GM12878 (cell line): ENCODE data around the gene POU4F2. TPM values are rescaled to one million over a fixed set of nuclear protein-coding genes. Genes with fewer than 3 reads are reported as not detected.

Experiments used
- ATAC-seq: fragments of 200-7000 bp; cut with Tn5 transposase; 3 replicates; pipeline ENCODE4 v1.9.1; 2020; ENCODE audit warnings: mild to moderate bottlenecking, moderate library complexity
- BruUV-seq: library from RNA; stranded (reverse); fragments of 400-500 nt; replicated peaks from 2 replicates; lab custom pipeline; 2021; lab: Mats Ljungman, UMichigan
- CTCF ChIA-PET: fragments of 300-600 bp; sonication (Branson Sonifier 250); formaldehyde crosslinking; extraction: SDS; loops from one replicate; lab custom pipeline; 2021; ENCODE audit warnings: inconsistent platforms; lab: Yijun Ruan, JAX
- POLR2A ChIA-PET: fragments of 350-600 bp; formaldehyde crosslinking; extraction: SDS; loops from one replicate; lab custom pipeline; 2021; ENCODE audit warnings: inconsistent platforms; lab: Charles Lee
- RAD21 ChIA-PET: fragments of 300-600 bp; sonication (Branson Sonifier 250); formaldehyde crosslinking; loops from one replicate; lab custom pipeline; 2023; ENCODE audit warnings: antibody characterized with exemption; ENCODE audit not compliant: unreplicated experiment; lab: Charles Lee
- SMC1A ChIA-PET: fragments of 300-600 bp; sonication (Branson Sonifier 250); formaldehyde crosslinking; loops from one replicate; lab custom pipeline; 2023; ENCODE audit not compliant: unreplicated experiment, uncharacterized antibody; lab: Charles Lee
- DNase-seq: peaks from one replicate; pipeline ENCODE4 v3.0.0-alpha.2; 2011; ENCODE audit warnings: low read depth, low spot score
- FAIRE-seq: peaks from 3 replicates; lab custom pipeline; 2011; peaks lifted over from hg19 to GRCh38; lab: Jason Lieb, UNC
- H2AFZ ChIP-seq: 2 replicates; pipeline ENCODE4 v1.6.0; 2011; ENCODE audit warnings: low read depth, low read length, control low read depth; ENCODE audit not compliant: control insufficient read depth
- H3K27ac ChIP-seq: 2 replicates; pipeline ENCODE4 v1.5.1; 2011; ENCODE audit warnings: control low read depth; ENCODE audit not compliant: control insufficient read depth, insufficient read depth
- H3K27me3 ChIP-seq, 2 experiments: replicated peaks in 1 of 2; 2 replicates each; pipeline versions ENCODE4 v1.6.0 to v1.6.1; 2011; ENCODE audit warnings: low read length in 1 of 2; ENCODE audit not compliant: control insufficient read depth in 2 of 2, insufficient read depth in 2 of 2
- H3K36me3 ChIP-seq, 2 experiments: 2 replicates each; pipeline ENCODE4 v1.5.1; 2011; ENCODE audit warnings: low read length in 1 of 2; ENCODE audit not compliant: control insufficient read depth in 2 of 2, insufficient read depth in 2 of 2
- H3K4me1 ChIP-seq: 2 replicates; pipeline ENCODE4 v1.6.1; 2011; ENCODE audit warnings: mild to moderate bottlenecking, low read length, moderate library complexity, mixed read lengths; ENCODE audit not compliant: control insufficient read depth, insufficient read depth
- H3K4me2 ChIP-seq: 2 replicates; pipeline ENCODE4 v1.6.0; 2011; ENCODE audit warnings: control low read depth; ENCODE audit not compliant: control insufficient read depth, insufficient read depth
- H3K4me3 ChIP-seq: fragments of 200-600 bp; sonication (generic); 2 replicates; pipeline ENCODE4 v1.5.1; 2016
- H3K79me2 ChIP-seq: 2 replicates; pipeline ENCODE4 v1.6.0; 2011; ENCODE audit warnings: low read length; ENCODE audit not compliant: control insufficient read depth, insufficient read depth
- H3K9ac ChIP-seq: 2 replicates; pipeline ENCODE4 v1.8.0; 2011; ENCODE audit warnings: low read length, control low read depth, mixed read lengths; ENCODE audit not compliant: control insufficient read depth, insufficient read depth
- H3K9me3 ChIP-seq: replicated peaks from 3 replicates; pipeline ENCODE4 v1.5.1; 2011; ENCODE audit warnings: mild to moderate bottlenecking, low read length; ENCODE audit not compliant: control insufficient read depth, insufficient read depth
- H4K20me1 ChIP-seq: 2 replicates; pipeline ENCODE4 v1.6.0; 2011; ENCODE audit not compliant: control insufficient read depth, insufficient read depth
- BACH1 ChIP-seq: fragments of 450-650 bp; IDR thresholded peaks from 2 replicates; pipeline ENCODE4 v1.6.1; 2017; ENCODE audit warnings: mild to moderate bottlenecking, borderline replicate concordance
- DPF2 ChIP-seq: fragments of 450-650 bp; IDR thresholded peaks from 2 replicates; pipeline ENCODE4 v1.6.1; 2017; ENCODE audit warnings: mild to moderate bottlenecking
- NFIC ChIP-seq: IDR thresholded peaks from 2 replicates; pipeline ENCODE4 v1.6.1; 2012; ENCODE audit warnings: low read depth, mild to moderate bottlenecking, inconsistent platforms, low read length, moderate library complexity
- TBL1XR1 ChIP-seq: IDR thresholded peaks from 2 replicates; pipeline ENCODE4 v1.6.1; 2012; ENCODE audit warnings: low read depth, low read length, improper control_type of control experiment
- ZZZ3 ChIP-seq: IDR thresholded peaks from 2 replicates; pipeline ENCODE4 v1.6.1; 2011; ENCODE audit warnings: low read depth; ENCODE audit not compliant: control insufficient read depth, insufficient read length
- WGBS: methylation state at CpG from one replicate; pipeline ENCODE4 v1.1.6; 2016; ENCODE audit warnings: low lambda C conversion rate; ENCODE audit not compliant: insufficient replicate concordance, insufficient coverage; ENCODE audit errors: missing lambda C conversion rate; 5-methylcytosine and 5-hydroxymethylcytosine counted together
- in situ Hi-C: fragments of 300-500 bp; cut with MboI; formaldehyde crosslinking; loops from 9 replicates; pipeline ENCODE4 v1.14.3; 2018; ENCODE audit warnings: mixed read lengths
- intact Hi-C: fragments of 100-400 bp; cut with micrococcal nuclease; formaldehyde crosslinking; loops from one replicate; pipeline ENCODE4 v1.14.2; 2022; ENCODE audit not compliant: unreplicated experiment
- polyA plus RNA-seq, 11 experiments: library from polyadenylated mRNA; depleted of rRNA in 4 of 11; unstranded in 6 of 11; stranded (reverse) in 5 of 11; fragments of >200 nt; fragmentation: Nextera tagmentation in 4 of 11; fragmentation: Illumina TruSeq in 1 of 11; extraction: Ambion mirVana in 4 of 11; extraction: Trizol in 1 of 11; gene quantifications; 1 replicate in 1 of 11; 2 replicates in 10 of 11; pipeline versions ENCODE4 v1.2.1 to v1.2.3, GENCODE V29; 2011 to 2016; ENCODE audit warnings: inconsistent platforms in 2 of 11, missing spikeins in 2 of 11, low read depth in 1 of 11
- total RNA-seq, 4 experiments: library from RNA; depleted of rRNA in 3 of 4; stranded (reverse); fragments of >200 nt in 3 of 4; fragmentation: Illumina TruSeq in 1 of 4; extraction: Trizol in 1 of 4; gene quantifications; 2 replicates each; pipeline versions ENCODE4 v1.2.1 to v1.2.3, GENCODE V29; 2013 to 2021
- TF ChIP-seq, protein P1 (sequence below): IDR thresholded peaks from 2 replicates; pipeline ENCODE4 v1.6.1; 2012; ENCODE audit warnings: mild to moderate bottlenecking, low read depth, low read length
- TF ChIP-seq, protein P2 (sequence below): fragments of 150-350 bp; IDR thresholded peaks from 2 replicates; pipeline ENCODE4 v1.6.1; 2014; ENCODE audit warnings: mild to moderate bottlenecking, low read depth, low read length
- TF ChIP-seq, protein P3 (sequence below): IDR thresholded peaks from 2 replicates; pipeline ENCODE4 v1.6.1; 2011; ENCODE audit warnings: borderline replicate concordance, low read depth, mild to moderate bottlenecking, moderate library complexity, low read length; ENCODE audit not compliant: insufficient read depth, poor library complexity, severe bottlenecking
- TF ChIP-seq, protein P4 (sequence below): fragments of 450-650 bp; IDR thresholded peaks from 2 replicates; pipeline ENCODE4 v1.6.1; 2017; ENCODE audit warnings: mild to moderate bottlenecking, moderate library complexity

POU4F2 gene
- total and polyA plus RNA-seq, 10 of the 15 experiments (the other 5 are each of a cell fraction or from before 2014, with no cell fraction given), result 0.05 TPM; not detected in 9

DNA sequence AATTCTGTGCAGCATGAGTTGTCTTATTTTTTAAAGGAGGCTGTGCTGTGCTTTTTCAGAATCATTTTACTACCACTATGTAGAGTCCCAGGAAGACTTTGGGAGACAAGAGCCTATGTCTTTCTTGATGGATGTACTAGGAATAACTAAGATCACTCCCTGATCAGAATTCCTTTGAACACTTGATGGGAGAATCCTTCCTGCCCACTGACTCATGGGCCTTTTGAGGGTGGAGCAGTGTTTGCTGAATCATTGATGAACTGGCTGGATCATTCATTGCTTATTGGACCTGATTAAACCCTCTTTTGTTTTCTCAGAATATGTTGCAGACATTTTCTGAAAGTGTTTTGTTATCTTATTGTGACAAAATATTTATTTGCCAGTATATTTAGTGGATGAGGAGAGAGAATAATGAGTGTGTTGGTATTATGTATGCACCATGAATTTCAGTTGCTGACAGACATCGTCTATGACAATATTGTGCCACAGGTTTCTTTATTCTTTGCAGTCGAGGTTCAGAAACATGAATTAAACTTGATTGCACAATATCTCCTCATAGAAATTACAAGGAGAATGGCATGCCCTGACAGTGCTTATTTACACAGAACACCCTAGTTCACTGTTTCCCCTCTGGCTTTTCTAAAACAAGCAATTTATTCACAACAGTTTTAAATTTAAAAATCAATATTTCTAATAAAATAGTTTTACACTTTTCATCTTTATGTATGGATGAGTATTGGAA lies 36.3 kb downstream of the POU4F2 start:
- no TSS peak for BruUV-seq
- Histone ChIP-seq H3K4me2 (no peak overlapping the region), H3K27me3 (no peaks in the 10 kb centered on the region), H3K4me3 (no peak overlapping the region), H3K9me3 (no peaks in the 10 kb centered on the region), H4K20me1 (no peaks in the 10 kb centered on the region), H3K9ac (no peak overlapping the region), H3K27ac (no peak overlapping the region), H3K79me2 (no peaks in the 10 kb centered on the region), H3K36me3 (no peaks in the 10 kb centered on the region), H3K4me1 (no peaks in the 10 kb centered on the region), H2AFZ (no peak overlapping the region)
- ChIA-PET RAD21 (no interaction called here), CTCF (no interaction called here), SMC1A (no interaction called here), POLR2A (no interaction called here)
- in situ Hi-C loops (no loop called here), intact Hi-C loops (no loop called here)
- FAIRE-seq (no peak), ATAC-seq (no peak), DNase-seq (no peak)
- 26% methylated on average over 2 of the region's 2 CpGs for WGBS
- TF ChIP-seq ZZZ3 (no peak), BACH1 (no peak), DPF2 (no peak), NFIC (no peak), TBL1XR1 (no peak)
- TF ChIP-seq, protein P1, sequence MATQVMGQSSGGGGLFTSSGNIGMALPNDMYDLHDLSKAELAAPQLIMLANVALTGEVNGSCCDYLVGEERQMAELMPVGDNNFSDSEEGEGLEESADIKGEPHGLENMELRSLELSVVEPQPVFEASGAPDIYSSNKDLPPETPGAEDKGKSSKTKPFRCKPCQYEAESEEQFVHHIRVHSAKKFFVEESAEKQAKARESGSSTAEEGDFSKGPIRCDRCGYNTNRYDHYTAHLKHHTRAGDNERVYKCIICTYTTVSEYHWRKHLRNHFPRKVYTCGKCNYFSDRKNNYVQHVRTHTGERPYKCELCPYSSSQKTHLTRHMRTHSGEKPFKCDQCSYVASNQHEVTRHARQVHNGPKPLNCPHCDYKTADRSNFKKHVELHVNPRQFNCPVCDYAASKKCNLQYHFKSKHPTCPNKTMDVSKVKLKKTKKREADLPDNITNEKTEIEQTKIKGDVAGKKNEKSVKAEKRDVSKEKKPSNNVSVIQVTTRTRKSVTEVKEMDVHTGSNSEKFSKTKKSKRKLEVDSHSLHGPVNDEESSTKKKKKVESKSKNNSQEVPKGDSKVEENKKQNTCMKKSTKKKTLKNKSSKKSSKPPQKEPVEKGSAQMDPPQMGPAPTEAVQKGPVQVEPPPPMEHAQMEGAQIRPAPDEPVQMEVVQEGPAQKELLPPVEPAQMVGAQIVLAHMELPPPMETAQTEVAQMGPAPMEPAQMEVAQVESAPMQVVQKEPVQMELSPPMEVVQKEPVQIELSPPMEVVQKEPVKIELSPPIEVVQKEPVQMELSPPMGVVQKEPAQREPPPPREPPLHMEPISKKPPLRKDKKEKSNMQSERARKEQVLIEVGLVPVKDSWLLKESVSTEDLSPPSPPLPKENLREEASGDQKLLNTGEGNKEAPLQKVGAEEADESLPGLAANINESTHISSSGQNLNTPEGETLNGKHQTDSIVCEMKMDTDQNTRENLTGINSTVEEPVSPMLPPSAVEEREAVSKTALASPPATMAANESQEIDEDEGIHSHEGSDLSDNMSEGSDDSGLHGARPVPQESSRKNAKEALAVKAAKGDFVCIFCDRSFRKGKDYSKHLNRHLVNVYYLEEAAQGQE, result no peak
- TF ChIP-seq, protein P2, sequence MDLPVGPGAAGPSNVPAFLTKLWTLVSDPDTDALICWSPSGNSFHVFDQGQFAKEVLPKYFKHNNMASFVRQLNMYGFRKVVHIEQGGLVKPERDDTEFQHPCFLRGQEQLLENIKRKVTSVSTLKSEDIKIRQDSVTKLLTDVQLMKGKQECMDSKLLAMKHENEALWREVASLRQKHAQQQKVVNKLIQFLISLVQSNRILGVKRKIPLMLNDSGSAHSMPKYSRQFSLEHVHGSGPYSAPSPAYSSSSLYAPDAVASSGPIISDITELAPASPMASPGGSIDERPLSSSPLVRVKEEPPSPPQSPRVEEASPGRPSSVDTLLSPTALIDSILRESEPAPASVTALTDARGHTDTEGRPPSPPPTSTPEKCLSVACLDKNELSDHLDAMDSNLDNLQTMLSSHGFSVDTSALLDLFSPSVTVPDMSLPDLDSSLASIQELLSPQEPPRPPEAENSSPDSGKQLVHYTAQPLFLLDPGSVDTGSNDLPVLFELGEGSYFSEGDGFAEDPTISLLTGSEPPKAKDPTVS, result no peak
- TF ChIP-seq, protein P3, sequence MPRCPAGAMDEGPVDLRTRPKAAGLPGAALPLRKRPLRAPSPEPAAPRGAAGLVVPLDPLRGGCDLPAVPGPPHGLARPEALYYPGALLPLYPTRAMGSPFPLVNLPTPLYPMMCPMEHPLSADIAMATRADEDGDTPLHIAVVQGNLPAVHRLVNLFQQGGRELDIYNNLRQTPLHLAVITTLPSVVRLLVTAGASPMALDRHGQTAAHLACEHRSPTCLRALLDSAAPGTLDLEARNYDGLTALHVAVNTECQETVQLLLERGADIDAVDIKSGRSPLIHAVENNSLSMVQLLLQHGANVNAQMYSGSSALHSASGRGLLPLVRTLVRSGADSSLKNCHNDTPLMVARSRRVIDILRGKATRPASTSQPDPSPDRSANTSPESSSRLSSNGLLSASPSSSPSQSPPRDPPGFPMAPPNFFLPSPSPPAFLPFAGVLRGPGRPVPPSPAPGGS, result no peak
- TF ChIP-seq, protein P4, sequence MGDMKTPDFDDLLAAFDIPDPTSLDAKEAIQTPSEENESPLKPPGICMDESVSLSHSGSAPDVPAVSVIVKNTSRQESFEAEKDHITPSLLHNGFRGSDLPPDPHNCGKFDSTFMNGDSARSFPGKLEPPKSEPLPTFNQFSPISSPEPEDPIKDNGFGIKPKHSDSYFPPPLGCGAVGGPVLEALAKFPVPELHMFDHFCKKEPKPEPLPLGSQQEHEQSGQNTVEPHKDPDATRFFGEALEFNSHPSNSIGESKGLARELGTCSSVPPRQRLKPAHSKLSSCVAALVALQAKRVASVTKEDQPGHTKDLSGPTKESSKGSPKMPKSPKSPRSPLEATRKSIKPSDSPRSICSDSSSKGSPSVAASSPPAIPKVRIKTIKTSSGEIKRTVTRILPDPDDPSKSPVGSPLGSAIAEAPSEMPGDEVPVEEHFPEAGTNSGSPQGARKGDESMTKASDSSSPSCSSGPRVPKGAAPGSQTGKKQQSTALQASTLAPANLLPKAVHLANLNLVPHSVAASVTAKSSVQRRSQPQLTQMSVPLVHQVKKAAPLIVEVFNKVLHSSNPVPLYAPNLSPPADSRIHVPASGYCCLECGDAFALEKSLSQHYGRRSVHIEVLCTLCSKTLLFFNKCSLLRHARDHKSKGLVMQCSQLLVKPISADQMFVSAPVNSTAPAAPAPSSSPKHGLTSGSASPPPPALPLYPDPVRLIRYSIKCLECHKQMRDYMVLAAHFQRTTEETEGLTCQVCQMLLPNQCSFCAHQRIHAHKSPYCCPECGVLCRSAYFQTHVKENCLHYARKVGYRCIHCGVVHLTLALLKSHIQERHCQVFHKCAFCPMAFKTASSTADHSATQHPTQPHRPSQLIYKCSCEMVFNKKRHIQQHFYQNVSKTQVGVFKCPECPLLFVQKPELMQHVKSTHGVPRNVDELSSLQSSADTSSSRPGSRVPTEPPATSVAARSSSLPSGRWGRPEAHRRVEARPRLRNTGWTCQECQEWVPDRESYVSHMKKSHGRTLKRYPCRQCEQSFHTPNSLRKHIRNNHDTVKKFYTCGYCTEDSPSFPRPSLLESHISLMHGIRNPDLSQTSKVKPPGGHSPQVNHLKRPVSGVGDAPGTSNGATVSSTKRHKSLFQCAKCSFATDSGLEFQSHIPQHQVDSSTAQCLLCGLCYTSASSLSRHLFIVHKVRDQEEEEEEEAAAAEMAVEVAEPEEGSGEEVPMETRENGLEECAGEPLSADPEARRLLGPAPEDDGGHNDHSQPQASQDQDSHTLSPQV, result no peak
